ENCODE results near the gene ANLN. TPM values are rescaled to one million over a fixed set of nuclear protein-coding genes. Genes with fewer than 3 reads are reported as not detected.

The ANLN gene
- total and polyA plus RNA-seq, 9 of the 15 experiments (the other 6 are each of a cell fraction or from before 2014, with no cell fraction given): 18.1 to 66.2 (median 38.7) TPM

- TF ChIP-seq FOXJ2 (tag; IDR thresholded peaks at IDR 0.05) (peak; percentile 86), CXXC5 (CRISPR knock-in tag; IDR thresholded peaks at IDR 0.05) (peak; percentile 33; the same call in 1 of the 2 replicates), DACH1 (IDR thresholded peaks at IDR 0.05; ENCODE audit: partially characterized antibody) (peak; percentile 68), SMARCA4 (IDR thresholded peaks at IDR 0.05) (0 out of 2 replicates have a peak, but pooled peaks have one; percentile 30), ZNF384 (IDR thresholded peaks at IDR 0.05; ENCODE audit: low read depth, low read length) (peak; percentile 89), CBFB (CRISPR knock-in tag; IDR thresholded peaks at IDR 0.05) (no peak), HMBOX1 (IDR thresholded peaks at IDR 0.05) (0 out of 2 replicates have a peak, but pooled peaks have one; percentile 18)
These were observed 2.0 kb downstream of the ANLN start (continued) for GRCh38 chr7:36391436-36392198.

- 11% methylated on average over 1 of the region's 1 CpG for WGBS (ENCODE audit: insufficient coverage, low coverage, missing lambda C conversion rate)
- Histone ChIP-seq H2AFZ (ENCODE audit: low read depth, low read length) (peak overlapping the region; percentile 38; the same call in 1 of the 2 replicates), H3K27ac (ENCODE audit: extremely low read depth, low read depth, low read length) (peak overlapping the region; percentile 45; the same call in 2 of the 3 replicates), H3K4me1 (replicated peaks in 1 of 2; ENCODE audit: control insufficient read depth in 2 of 2, insufficient read depth in 2 of 2, low read length in 2 of 2) (peaks cover 21 to 44% of the 10 kb centered on the region in 2 experiments), H3K4me2 (ENCODE audit: insufficient read depth, low read length) (peak overlapping the region; percentile 61), H3K4me3 (0 out of 2 replicates have a peak overlapping the region, but pooled peaks have one; percentile 1), H3K9ac (ENCODE audit: insufficient read depth in 1 of 2, low read depth in 2 of 2, low read length in 2 of 2) (peak overlapping the region; percentile 1 to 29; a peak in 1 of 4 replicates), H3K27me3 (ENCODE audit: control insufficient read depth in 2 of 2, insufficient read depth in 2 of 2, low read length in 2 of 2) (no peaks in the 10 kb centered on the region), H3K36me3 (ENCODE audit: control insufficient read depth, insufficient read depth, low read length) (peaks cover 43% of the 10 kb centered on the region), H3K9me3 (replicated peaks; ENCODE audit: control insufficient read depth, insufficient read depth, low read depth, low read length) (no peaks in the 10 kb centered on the region), H3K9me1 (ENCODE audit: control insufficient read depth, insufficient read depth, low read length) (no peaks in the 10 kb centered on the region), H3K79me2 (ENCODE audit: control insufficient read depth, insufficient read depth, low read length) (peaks cover 84% of the 10 kb centered on the region), H4K20me1 (replicated peaks; ENCODE audit: control insufficient read depth, insufficient read depth, low read length) (peaks cover 9% of the 10 kb centered on the region; the same call in 1 of the 2 replicates)
- CTCF ChIA-PET (ENCODE audit: low intra/inter-chr PET ratio): no interaction called here
- in situ Hi-C loops (cut with MboI) (no loop called here), intact Hi-C loops (cut with micrococcal nuclease) (no loop called here)
- DNase-seq (ENCODE audit: extremely low read depth in 1 of 4, low spot score in 3 of 4) (peak in 1 of 4 experiments; percentile 47), FAIRE-seq (no peak), ATAC-seq (0 out of 3 replicates have a peak, but pooled peaks have one; percentile 6)
- no TSS peak for BruUV-seq (replicated peaks)
- POLR2A ChIA-PET: interaction anchor here (0.8 to 6.9 kb wide), 4 partner anchors 8 to 593 kb away, joined by 3 to 58 read pairs (median 30); partner anchors contain the start of gene SEPTIN7
- TF ChIP-seq ELK3 (CRISPR knock-in tag; IDR thresholded peaks at IDR 0.05) (no peak), DACH1 (IDR thresholded peaks at IDR 0.05; ENCODE audit: partially characterized antibody) (no peak), ZNF311 (CRISPR knock-in tag; IDR thresholded peaks at IDR 0.05) (no peak), GTF3C2 (IDR thresholded peaks at IDR 0.05; ENCODE audit: borderline replicate concordance, extremely low read depth, insufficient read length) (no peak), CXXC5 (CRISPR knock-in tag; IDR thresholded peaks at IDR 0.05) (0 out of 2 replicates have a peak, but pooled peaks have one; percentile 13)
These were observed 4.2 kb downstream of the ANLN start for GRCh38 chr7:36393826-36394225.
